ENCODE data around the gene CLMN.
"Not testable (repeated sequence)": the region's sequence is repeated elsewhere in the genome, so short reads cannot be mapped to it uniquely, and the experiment has no call there.

Gene CLMN

DNA sequence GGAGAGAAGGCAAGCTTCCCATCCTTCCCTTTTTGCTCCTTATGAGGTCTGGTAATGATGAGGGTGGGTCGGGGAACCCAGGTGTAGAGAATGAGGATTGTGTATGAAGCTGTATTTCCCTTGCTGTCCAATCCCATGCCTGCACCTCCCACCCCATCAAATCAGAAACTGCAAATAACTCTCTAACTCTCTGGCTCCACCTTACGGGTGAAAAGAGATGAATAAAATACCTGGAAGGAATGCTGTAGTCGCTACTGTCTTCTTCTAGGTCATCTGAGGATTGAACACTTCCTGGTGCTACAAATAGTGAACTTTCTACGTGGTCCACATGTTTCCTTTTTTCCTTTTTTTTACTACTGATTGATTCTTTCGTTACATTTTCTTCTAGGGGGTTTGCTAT, 123.4 kb downstream of the CLMN start:
- no peak for DNase-seq (ENCODE audit: low read depth in 2 of 2)

GRCh38 chr14:95195031-95195430, 124.7 kb downstream of the CLMN start:
- DNase-seq (ENCODE audit: low read depth in 2 of 2) = no peak

GRCh38 chr14:95193081-95193480, 126.6 kb downstream of the CLMN start:
- DNase-seq (ENCODE audit: low read depth in 2 of 2) = no peak

- no peak for DNase-seq (ENCODE audit: low read depth in 2 of 2)
Observed at GRCh38 chr14:95192311-95192710, 127.4 kb downstream of the CLMN start.

DNA sequence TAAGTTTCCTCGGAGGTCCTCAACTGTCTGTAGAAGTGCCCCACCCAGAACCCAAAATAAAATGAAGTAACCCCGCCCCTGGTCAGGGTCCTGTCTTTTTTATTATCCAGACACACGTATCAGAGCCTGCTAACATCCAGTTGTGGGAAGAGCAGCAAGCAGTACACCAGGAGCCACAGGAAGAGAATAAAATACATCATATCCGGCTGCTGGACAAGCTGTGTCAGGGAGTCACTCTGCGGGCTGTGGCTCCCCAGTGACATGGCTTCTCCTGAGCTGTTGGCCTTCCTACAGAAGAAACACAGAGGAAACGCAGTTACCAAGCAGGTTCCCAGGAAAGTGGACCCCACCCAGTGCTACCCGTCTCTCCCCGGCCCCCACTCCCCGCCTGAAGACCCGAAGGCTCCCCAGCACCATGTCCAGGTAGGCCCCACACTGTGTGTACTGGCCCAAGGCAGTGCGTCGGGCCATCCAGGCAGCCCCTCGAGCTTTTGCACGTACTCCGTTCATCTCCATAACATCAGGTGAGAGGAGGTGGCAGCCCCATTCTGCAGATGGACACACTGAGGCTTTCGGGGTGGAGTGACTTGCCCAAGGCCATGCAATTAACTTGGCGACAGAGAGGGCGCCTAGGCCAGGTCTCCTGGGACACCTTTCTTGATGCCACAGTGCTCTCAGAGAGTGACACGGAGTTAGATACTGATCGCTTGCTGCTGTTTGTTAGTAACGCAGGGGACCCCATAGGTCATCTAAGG, 128.1 kb downstream of the CLMN start:
- DNase-seq (ENCODE audit: low read depth in 2 of 2) = no peak

DNA sequence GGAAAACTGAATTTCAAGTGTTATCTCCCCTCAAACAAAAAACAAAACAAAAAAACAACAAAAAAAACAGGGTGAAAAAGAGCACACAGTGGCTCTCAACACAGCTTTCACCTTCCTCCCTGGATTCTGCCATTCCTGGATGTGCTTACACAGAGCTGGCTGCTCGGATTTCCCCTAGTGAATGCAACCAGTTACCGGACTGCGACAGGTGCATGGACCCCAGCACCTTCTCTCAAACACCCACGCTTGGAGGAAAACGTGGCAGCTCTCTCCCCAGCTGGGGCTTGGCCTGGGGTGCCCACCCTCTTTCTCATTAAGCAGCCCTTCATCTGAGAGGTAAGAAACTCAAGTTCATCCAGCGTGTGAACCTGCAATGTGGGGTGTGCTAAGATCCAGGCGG, 128.9 kb downstream of the CLMN start:
- DNase-seq (ENCODE audit: low read depth in 2 of 2) = no peak

- DNase-seq (ENCODE audit: low read depth in 2 of 2) = no peak
Observed at GRCh38 chr14:95190346-95190840, 129.3 kb downstream of the CLMN start.

- no peak for DNase-seq (ENCODE audit: low read depth in 2 of 2)
Observed at GRCh38 chr14:95189367-95190132, 130.2 kb downstream of the CLMN start.

DNA sequence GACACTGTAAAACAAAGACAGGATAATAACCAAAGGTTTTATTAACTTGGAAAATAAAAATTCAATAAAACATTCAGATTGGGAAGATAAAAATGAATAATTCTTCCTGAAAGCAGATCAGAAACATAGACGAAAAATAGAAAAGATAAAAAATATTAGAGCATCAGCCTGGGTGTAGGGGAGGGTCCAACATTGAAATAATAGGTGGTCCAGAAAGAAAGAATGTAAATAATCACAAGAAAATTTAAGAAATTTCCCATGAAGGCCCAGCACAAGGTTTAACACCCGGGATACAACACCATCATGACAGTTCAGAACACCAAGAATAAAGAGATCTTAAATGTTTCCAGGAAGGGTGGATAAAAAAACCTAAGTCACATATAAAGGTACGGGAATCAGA, 131.3 kb downstream of the CLMN start:
- DNase-seq (ENCODE audit: low read depth in 2 of 2) = no peak

DNA sequence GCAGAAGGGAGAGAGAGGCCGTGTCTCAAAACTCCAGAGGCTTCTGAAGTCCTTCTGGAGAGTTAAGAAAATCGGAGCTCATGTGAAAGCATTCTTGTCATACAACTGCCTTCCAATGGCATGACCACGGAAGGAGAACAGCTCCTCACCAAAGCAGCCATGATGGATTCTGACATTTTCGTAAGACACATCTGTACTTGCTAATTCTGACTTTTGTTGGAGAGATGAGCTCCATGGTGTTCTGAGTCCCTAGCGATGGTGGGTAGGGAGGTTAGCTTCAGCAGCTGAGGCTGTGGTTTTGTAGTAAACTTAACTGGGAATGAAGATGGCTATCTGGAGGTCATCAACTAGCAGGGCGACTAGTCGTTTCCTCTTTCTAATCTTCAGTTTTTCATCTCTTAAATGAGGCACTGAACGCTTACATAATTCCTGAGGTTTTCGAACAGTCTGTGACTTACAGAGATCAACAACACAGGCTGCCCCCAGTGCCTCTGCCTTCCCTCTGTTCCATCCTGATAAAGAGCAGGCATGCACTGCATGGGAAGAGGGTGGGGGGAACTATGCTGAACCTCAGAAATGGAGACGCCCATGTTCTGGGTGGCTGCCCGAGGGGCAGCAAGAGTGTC, 133.8 kb downstream of the CLMN start:
- DNase-seq (ENCODE audit: low read depth in 2 of 2) = no peak

DNA sequence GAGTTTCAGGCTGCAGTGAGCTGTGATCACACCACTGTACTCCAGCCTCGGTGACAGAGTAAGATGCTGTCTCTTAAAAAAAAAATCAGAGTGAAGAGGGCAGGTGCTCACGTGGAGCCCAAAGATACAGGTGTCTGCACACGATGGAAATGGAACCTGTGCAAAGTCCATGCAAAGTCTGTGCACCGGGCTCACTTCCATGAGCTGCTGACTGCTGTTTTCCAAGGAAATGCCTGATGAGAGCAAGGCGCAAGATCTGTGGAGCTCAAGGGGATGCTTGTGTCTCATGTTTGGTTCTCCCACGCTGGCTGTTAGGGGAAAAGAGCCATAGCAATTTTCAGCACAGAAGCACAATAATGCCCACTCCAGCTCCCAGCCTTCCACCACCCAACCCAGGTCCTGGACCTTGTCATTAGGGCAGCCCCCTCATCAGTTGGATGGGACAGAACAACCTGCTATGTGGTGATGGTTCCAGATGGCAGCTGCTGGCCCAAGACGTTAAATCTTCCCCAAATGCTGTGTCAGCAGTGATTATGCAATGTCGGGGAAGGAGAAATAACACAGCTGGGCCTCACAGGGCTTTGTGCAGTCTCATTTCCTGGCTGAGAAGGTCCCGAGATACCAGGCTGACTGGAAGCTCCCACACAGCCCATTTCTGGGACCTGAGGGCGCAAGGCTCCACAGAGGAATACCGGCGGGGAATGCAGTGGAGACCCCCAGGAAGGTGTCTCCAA, 134.5 kb downstream of the CLMN start:
- DNase-seq (ENCODE audit: low read depth in 2 of 2) = no peak

DNA sequence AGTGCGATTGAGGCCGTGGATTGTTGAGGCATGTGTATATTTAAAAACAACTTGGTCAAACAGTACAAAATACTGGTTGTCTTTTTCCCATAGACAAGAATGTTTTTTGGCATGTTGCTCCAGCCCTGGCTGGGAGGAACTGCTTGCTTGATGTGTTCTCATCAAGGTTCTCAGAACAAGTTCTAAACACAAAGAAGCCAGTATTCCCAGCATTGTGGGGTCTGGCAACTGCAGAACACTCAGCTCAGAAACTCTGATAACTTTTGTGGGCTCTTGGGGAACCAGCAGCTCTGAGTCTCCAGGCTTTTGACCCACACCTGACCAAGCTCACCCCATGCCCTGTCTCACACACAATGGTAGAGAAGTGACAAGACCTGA, 135.3 kb downstream of the CLMN start:
- no peak for DNase-seq (ENCODE audit: low read depth in 2 of 2)

- DNase-seq (ENCODE audit: low read depth in 2 of 2) = no peak
Observed at GRCh38 chr14:95183532-95184412, 135.9 kb downstream of the CLMN start.

DNA sequence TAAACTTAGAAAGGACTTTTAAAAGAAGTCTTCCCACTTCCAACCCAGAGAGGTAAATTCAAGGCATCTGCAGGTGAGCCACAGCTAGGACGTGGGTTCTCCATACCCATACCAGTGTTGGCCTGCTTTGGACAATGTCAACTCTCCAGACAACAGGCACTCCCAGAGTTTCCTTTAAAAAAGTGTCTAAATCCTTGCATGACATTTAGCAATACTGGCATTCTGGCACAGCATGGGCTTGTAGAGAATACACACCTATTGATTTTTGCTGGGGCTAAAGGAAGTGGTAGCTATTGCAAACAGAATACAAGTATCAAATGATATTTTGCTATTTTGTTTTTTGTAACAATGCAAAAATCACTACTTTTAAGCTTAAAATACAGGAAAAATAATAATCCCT, 136.6 kb downstream of the CLMN start:
- DNase-seq (ENCODE audit: low read depth in 2 of 2) = no peak

- no peak for DNase-seq (ENCODE audit: low read depth in 2 of 2)
Observed at GRCh38 chr14:95182379-95182778, 137.3 kb downstream of the CLMN start.

- no peak for DNase-seq (ENCODE audit: low read depth in 2 of 2)
Observed at GRCh38 chr14:95180966-95181741, 138.6 kb downstream of the CLMN start.

GRCh38 chr14:95175670-95176069, 144.0 kb downstream of the CLMN start:
- not testable (repeated sequence) for DNase-seq (ENCODE audit: low read depth in 2 of 2)

DNA sequence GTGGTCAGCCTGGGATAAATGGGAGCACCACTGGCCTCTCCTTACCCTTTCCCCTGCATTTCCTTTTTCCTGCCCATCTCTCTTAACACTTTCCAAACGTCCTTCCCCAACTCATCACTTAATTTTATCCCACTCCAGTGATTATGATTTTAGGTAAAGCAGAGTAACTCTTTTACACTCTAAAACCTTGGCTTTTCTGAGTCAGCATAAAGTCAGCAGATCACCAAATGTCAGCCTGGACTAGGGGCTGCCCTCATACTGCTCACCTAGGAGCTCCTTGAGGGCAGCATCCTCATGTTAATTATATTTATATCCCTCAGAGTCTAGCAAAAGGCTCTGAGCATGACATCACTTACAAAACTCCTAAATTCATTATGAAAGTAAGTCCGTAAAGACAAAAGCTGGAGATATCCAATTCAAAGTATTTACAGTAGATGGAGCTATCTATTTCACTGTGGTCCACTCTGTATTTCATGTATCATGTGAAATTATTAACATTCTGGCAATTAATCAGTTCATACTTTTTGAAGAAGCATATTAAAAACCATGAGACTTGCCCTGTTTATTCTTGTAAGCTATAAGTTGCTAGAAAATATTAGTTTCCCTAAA, 145.4 kb downstream of the CLMN start:
- DNase-seq (ENCODE audit: low read depth in 2 of 2) = no peak

DNA sequence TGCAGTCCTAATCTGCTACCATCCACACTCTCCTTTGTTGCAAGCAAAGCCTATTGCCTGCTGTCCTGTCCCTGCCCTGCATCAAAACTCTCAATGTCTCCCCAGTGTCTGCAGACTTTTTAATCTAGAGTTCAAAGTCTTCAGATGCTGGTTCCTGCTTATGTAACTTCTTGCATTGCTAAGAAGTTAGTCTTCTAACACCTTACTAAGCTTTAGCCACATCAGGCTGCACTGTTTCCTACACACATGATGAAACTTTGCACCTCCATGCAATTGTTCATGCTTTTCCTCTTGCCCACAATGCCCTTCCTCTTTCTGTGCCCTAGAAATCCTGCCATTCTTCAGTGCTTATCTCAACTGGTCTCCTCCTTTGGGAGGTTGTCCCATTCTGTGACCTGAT, 146.2 kb downstream of the CLMN start:
- DNase-seq (ENCODE audit: low read depth in 2 of 2) = no peak

DNA sequence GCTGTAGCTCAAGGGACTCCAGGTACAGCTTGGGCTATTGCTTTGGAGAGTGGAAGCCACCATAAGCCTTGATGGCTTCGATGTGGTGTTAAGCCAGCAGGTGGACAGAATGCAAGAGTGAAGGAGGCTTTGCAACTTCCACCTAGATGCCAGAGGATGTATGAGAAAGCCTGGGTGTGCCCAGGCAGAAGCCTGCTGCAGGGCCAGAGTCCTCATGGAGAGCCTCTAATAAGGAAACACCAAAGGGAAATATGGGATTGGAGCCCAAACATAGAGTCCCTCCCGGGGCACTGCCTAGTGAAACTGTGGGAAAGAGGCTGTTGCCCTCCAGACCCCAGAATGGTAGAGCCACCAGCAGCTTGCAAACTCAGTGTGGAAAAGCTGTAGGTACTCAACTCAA, 152.5 kb downstream of the CLMN start:
- DNase-seq (ENCODE audit: low read depth in 2 of 2) = no peak

All from activated CD4-positive, alpha-beta T cell treated with anti-CD3 and anti-CD28 coated beads for 24 hours (primary cell).